WI38 (cell line): Measurements from ENCODE around the gene GALNT18.
"Not testable (repeated sequence)": the region's sequence is repeated elsewhere in the genome, so short reads cannot be mapped to it uniquely, and the experiment has no call there.

ENCODE experiments used
- H3K4me3 ChIP-seq: 2 replicates; pipeline ENCODE4 v1.5.1; 2011; ENCODE audit warnings: low read depth, mild to moderate bottlenecking, control low read depth, low read length
- TF ChIP-seq, protein P1 (sequence below): IDR thresholded peaks from 2 replicates; pipeline ENCODE4 v1.5.1; 2012; ENCODE audit warnings: low read depth, mild to moderate bottlenecking, control low read depth, low read length

GALNT18 gene

DNA sequence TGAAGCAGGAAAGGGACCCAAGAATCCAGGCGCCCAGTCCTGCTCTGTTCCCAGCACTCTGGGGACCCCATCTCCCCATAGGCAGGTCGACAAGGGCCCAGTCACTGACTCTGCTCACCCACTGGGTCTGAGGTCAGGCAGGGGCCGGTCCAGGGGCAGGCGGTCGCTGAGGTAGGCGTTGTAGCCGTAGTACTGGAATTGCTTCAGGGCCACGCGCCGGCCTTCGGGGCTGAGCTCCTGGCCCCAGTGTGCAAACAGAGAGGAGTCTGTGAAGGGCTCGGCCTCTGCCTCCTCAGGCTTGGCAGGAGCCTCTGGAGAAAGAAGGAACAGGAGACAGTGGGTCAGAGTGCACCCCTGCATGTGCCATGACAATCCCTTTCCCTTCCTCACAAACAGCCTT lies 173.2 kb downstream of the GALNT18 start:
- no peak overlapping the region for H3K4me3 ChIP-seq
- TF ChIP-seq, protein P1, sequence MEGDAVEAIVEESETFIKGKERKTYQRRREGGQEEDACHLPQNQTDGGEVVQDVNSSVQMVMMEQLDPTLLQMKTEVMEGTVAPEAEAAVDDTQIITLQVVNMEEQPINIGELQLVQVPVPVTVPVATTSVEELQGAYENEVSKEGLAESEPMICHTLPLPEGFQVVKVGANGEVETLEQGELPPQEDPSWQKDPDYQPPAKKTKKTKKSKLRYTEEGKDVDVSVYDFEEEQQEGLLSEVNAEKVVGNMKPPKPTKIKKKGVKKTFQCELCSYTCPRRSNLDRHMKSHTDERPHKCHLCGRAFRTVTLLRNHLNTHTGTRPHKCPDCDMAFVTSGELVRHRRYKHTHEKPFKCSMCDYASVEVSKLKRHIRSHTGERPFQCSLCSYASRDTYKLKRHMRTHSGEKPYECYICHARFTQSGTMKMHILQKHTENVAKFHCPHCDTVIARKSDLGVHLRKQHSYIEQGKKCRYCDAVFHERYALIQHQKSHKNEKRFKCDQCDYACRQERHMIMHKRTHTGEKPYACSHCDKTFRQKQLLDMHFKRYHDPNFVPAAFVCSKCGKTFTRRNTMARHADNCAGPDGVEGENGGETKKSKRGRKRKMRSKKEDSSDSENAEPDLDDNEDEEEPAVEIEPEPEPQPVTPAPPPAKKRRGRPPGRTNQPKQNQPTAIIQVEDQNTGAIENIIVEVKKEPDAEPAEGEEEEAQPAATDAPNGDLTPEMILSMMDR: no peak

DNA sequence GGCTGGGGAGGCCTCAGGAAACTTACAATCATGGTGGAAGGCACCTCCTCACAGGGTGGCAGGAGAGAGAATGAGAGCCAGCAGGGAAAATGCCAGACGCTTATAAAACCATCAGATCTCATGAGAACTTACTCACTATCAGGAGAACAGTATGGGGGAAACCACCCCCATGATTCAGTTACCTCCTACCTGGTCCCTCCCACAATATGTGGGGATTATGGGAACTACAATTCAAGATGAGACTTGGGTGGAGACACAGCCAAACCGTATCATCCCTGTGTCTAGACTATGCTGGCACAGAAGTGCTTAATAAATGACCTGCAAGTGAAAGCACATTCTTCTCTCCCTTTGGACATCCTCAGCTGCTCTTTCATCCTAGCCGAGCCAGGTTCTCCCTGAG lies 174.2 kb downstream of the GALNT18 start:
- not testable (repeated sequence) for H3K4me3 ChIP-seq

DNA sequence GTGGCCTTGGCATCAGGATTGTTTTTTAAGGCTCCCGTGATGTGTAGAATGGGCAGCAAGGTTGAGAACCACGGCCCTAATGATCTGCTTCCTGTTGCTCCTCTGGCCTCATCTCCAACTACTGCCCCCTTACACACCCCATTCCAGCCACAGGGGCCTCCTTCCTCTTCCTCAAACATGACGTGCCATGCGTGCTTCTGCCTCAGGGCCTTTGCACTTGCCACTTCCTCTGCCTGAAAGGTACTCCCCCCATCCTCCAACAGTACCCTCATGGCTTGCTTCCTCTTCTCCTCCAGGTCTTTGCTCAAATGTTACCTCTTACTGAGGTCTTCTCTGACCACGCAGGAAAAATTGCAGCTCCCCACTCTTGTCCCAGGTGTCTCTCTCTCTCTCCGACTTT lies 174.8 kb downstream of the GALNT18 start:
- no peak overlapping the region for H3K4me3 ChIP-seq
- TF ChIP-seq, protein P1: no peak

DNA sequence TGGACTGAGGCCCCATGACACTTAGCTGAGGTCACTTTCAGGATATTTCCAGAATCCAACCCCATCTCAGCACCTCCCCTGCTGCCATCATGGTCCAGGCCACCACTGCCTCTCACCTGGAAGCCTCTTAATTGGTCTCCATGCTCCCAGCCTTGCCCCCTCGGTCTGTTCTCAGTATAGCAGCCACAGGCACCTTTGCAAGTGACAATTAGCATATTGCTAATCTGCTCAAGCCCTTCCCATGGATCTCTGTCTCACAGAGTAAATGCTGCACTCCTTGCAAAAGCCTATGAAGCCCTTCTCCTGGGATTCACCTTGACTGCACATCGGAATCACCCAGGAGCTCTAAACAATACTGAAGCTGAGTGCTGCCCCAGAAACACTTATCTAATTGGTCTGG lies 175.2 kb downstream of the GALNT18 start:
- TF ChIP-seq, protein P1: no peak
- H3K4me3 ChIP-seq: no peak overlapping the region

DNA sequence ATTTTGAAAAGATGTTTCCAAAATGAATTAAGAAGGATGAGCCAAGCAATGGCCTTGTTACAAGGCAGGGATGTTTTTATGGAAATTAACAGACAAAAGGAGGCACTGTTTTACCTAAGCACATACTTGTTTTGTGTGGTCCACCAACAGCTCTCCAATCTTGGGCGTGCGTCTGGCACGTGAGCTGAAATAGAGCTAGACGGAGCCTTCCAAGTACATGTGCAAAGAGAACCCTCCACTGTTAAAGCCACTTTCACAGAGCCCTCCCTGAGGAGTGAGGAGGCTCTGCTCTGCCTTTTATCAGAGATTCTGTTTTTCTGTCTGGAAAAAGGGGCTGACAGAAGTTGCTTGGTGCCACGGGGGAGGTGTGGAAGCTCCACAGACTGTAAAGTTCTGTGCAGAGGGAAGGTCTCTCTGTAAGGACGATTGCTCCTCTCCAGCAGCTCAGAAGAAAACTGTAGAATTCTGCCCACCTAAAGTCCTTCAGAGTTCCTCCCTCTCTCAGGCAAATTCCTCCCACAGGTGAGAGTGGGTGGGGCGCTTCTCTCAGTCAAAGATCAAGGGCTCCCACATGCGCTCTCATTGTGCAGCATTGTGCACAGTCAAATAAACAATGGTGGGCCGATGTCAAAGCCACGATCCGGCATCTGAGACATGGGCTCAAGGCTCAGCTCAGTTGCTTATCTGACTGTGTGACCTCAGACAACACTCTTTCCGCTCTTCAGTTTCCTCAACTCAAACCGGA lies 176.2 kb downstream of the GALNT18 start:
- TF ChIP-seq, protein P1: no peak
- H3K4me3 ChIP-seq: no peak overlapping the region

DNA sequence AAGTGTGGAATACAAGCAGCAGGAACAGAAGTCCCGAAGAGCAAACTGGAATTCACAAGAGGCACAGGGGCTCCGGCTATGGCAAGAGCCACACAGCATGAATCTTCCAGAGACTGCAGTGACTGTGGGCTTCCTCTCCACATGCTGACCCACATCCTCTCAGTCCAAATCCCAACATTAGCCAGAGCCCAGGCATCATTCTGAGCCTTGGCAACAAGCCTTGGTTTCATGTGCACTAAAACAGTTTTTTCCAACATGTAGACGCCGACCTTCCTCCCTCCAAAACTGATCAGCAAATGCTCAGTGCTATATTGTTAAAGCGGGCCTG lies 177.0 kb downstream of the GALNT18 start:
- H3K4me3 ChIP-seq: no peak overlapping the region
- TF ChIP-seq, protein P1: no peak

DNA sequence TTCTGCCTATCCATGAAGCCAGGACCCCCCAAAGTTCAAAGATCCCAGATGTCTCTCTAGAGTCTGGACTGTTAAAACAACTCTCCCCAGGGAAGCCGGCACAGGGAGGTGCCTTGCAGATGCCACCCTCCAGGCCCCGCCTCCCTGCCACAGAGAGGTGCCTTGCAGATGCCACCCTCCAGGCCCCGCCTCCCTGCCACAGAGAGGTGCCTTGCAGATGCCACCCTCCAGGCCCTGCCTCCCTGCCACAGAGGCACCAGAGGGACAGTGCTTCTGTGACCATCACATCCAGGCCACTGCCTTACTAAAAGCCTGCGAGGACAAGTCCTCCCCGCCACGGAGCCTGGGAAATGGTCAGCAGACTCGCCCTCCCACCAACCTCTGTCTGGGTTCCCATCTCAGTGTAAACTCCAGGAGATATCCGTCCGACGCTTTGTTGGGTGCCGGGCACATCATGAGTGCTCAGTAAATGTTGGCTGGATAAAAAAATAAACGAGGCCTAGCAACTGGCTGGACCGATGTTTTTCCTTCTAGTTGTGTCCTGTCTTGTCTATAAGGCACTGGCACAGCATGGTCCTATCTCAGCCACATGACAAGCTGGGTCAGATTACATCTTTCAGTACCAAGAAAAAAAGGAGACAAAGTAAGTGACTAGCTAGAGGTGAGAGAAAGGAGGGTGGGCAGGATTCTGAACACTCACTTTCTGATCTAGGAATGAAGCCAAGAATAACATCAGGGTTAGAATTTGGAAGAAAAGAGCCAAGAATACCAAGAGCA lies 177.6 kb downstream of the GALNT18 start:
- no peak overlapping the region for H3K4me3 ChIP-seq
- TF ChIP-seq, protein P1: no peak

DNA sequence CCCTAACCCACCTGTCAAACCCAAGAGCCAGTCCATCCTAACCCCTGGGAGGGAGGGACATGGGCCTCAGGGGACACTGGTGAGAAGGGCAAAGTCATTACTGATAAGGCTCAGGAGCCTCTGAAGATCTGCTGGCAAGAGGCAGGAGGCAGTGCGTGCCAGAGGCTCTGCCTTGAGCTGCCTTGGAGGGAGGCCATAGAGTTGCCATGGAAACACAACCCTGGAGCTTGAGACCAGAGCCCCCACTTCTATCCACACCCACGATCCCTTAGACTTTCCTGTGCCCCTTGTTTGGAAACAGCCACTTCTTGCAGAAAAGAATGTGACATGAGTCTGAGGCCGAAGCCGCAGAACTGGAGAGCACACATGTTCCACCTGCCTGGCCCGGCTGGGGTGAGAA lies 179.0 kb downstream of the GALNT18 start:
- TF ChIP-seq, protein P1: no peak

More for the DNA sequence above, 179.0 kb downstream of the GALNT18 start:
- no peak overlapping the region for H3K4me3 ChIP-seq
